Activated T-cell treated with anti-CD3 and anti-CD28 coated beads for 48 hours (primary cell): Measurements from ENCODE around the gene ATP1B3.
"Not testable (repeated sequence)": the region's sequence is repeated elsewhere in the genome, so short reads cannot be mapped to it uniquely, and the experiment has no call there.

Experiments used
- DNase-seq: peaks from one replicate; pipeline ENCODE4 v3.0.0-alpha.2; 2020; ENCODE audit warnings: low read depth

ATP1B3 gene

GRCh38 chr3:141909408-141909807, 33.0 kb downstream of the ATP1B3 start:
- no peak for DNase-seq

- DNase-seq = not testable (repeated sequence)
Observed at GRCh38 chr3:141909986-141910385, 33.5 kb downstream of the ATP1B3 start.

- no peak for DNase-seq
Observed at GRCh38 chr3:141913150-141913811, 36.8 kb downstream of the ATP1B3 start.

- no peak for DNase-seq
Observed at GRCh38 chr3:141914311-141914710, 37.9 kb downstream of the ATP1B3 start.

DNA sequence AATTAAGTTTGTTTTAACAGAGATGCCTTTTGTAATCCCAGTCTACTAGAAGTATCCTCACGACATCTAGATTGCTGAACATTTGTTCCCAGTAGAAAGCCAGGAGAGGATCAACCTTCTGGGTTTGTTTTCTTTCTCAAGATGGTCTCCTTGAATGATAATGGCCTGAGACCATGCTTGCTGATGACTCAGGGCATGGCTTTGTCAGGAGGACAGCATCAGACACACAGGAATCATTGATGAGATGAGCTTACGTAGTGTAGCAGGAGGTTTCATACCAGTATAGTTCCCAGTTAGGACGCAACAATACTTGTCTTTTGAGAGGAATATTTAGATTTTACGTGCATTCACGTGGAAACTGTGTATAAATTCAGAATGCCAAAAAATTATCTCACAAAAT, 38.6 kb downstream of the ATP1B3 start:
- no peak for DNase-seq

DNA sequence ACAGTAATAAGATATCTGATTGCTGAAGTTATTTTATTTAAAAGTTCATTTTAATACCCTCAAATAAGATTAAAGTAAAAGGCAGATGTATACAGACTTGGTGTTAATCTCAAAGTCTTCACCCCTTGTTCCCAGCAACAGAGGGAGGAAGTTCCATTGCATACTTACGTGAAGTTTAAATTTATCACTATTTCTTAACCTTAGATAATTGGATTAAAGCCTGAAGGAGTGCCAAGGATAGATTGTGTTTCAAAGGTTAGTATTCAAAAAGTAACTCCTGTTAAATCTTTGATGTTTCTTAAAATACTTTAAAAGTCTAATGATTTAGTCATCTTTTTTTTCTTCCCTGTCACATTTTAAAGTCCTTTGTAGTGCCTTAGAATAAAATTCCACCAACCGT, 39.3 kb downstream of the ATP1B3 start:
- no peak for DNase-seq

- DNase-seq = no peak
Observed at GRCh38 chr3:141920701-141921100, 44.3 kb downstream of the ATP1B3 start.

DNA sequence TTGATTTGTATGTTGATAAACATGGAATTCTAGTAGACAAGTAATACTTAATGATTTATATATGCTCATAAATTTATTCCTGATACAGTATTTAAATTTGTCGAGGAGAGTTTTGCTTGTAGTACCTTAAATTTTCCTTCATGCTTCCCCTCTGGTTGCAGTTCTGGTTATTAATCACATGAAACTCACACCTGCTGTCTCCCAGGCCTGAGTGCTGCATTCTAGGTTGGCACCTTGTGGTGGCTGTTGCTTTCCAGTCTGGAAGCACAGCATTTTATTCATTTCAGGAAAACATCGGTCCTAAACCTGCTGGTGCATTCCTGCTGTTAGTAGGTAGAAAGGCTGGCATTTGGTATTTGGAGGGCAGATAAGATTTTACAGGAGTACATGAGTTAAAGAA, 44.9 kb downstream of the ATP1B3 start:
- no peak for DNase-seq

GRCh38 chr3:141925677-141926076, 49.2 kb downstream of the ATP1B3 start:
- not testable (repeated sequence) for DNase-seq

GRCh38 chr3:141926929-141927328, 50.5 kb downstream of the ATP1B3 start:
- DNase-seq = no peak

DNA sequence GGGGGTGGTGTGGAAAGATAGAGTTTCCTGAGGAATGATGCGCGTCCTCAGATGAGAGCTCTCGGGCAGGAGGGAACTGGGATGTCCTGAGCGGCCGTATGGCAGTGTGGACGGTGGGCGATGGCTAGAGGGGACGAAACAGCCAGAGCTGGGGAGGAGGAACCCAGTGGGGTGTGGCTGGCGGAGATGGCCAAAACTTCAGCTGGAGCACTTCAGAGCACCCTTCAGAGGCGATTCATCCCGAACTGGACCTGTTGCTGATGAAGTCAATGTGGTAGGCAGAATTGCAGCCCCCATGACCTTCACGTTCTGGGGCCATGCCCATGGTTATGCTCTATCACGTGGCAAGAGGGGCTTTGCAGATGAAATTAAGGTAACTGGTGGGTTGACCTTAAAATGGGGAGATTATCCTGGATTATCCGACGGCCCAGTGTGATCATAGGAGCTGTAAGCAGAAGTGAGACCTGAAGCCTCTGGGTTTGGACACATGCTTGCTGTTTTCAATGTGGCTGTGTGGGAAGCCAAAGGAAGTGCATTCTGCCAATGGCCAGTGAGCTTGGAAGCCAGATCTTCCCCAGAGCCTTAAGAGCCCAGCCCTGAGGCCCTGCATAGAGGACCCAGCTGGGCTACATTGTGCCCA, 52.3 kb downstream of the ATP1B3 start:
- no peak for DNase-seq

DNA sequence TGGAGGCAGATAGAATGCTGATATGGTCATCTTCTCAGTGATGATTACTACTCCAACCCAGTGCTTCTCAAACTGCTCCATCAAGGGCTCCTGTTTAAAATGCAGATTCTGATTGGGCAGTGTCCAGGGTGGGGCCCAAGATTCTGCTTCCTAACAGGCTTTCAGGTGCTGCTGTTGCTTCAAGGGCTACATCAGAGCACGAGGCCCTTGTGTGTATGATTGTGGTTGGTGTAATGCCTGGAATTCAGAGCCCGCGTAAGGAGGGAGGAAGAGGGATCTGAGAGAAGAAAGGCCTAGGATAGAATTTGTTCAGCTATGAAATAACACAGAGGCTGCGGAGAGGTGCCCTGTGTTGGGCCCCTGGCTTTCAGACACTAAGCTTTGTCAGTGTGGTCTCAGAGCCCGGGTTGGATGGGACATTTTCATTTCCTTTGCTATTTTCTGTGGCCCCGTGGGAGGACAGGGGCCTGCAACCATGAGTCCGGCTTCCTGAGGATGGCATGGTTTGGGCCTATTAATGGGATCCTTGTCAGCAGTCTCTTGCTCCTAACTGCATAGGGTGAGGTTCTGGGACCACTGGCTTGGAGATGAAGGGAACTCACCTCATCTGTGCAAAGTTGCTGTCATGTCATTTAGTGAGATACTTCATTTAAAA, 53.0 kb downstream of the ATP1B3 start:
- DNase-seq = no peak

- no peak for DNase-seq
Observed at GRCh38 chr3:141930801-141931200, 54.4 kb downstream of the ATP1B3 start.

- DNase-seq = no peak
Observed at GRCh38 chr3:141933421-141934300, 57.2 kb downstream of the ATP1B3 start.

- no peak for DNase-seq
Observed at GRCh38 chr3:141934354-141934753, 57.9 kb downstream of the ATP1B3 start.

DNA sequence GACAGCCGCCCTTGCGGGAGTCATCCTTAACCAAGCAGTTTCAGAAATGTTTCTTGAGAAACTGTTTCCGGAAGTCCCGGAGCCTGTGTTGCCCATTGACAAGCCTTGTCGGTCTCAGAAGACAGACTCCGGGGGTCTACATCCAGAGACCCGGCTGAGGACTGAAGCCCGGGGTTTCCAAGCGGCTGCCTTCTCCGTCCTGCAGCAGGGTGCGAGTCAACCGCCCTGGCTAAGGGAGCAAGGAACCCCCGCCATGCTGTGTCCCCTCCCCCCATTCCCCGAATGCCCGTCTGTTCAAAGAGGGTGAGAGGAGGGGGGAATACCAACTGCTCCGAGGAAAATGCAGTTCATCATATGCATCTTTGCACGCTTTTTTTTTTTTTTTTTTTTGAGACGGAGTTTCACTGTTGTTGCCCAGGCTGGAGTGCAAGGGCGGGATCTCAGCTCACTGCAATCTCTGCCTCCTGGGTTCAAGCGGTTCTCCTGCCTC, 61.6 kb downstream of the ATP1B3 start:
- no peak for DNase-seq

DNA sequence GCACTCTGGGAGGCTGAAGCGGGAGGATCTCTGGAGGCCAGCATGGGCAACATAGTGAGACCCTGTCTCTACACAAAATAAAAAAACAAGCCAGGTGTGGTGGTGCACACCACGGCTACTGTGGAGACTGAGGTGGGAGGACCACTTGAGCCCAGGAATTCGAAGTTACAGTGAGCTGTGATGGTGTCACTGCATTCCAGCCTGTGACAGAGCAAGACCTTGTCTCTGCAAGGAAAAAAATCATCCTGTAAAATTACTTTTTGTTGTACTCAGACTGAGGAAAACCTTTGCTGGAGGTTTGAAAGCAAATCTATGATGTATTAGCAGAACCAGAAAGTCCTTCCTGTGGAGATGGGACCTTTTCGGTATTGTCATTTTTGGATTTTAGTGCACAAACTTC, 63.3 kb downstream of the ATP1B3 start:
- DNase-seq = no peak

DNA sequence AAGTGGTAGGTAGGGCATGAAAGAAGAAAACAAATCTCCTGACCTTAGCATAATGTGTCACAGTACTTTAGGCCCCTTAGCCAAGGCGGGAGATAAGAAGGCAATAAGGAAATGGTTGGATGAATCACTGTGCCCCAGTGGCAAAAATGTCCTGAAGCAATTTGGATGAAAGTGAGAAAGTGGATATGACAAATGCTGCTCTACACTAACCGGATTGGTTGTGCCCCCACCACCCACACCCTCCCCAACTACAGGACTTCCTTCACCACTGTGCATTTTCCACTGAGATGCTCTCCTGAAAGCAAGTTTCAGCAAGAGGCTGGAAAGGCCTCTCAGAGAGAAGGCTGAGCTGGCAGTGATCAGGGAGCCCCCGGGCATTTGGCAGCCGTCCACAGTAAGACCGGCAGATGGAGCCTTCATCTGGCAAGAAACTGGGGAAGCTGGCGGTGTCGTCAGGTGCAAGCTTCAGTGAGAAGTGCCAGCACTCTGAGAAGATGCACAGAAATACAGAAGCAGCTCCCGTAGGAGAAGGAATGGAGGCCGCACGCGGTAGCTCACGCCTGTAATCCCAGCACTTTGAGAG, 63.8 kb downstream of the ATP1B3 start:
- DNase-seq = peak; percentile 55

DNA sequence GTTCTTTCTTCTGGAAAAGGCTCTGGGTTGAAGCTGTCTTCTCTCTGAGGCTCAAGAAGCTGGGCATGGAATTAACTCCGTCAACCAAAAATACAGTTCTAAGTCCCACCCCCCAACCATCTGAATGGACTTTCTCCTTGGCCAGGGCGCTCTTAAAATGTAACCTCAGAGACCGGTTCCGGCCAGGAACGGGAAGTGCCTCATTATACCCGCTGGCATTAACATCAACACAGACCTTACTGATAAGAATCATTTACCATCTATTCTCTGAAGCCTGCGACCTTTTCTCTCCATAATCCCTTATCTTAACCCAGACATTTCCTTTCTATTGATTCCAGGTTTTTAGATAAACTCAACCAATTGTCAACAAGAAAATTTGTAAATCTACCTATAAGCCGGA, 64.7 kb downstream of the ATP1B3 start:
- no peak for DNase-seq

GRCh38 chr3:141942006-141942405, 65.6 kb downstream of the ATP1B3 start:
- DNase-seq = no peak

DNA sequence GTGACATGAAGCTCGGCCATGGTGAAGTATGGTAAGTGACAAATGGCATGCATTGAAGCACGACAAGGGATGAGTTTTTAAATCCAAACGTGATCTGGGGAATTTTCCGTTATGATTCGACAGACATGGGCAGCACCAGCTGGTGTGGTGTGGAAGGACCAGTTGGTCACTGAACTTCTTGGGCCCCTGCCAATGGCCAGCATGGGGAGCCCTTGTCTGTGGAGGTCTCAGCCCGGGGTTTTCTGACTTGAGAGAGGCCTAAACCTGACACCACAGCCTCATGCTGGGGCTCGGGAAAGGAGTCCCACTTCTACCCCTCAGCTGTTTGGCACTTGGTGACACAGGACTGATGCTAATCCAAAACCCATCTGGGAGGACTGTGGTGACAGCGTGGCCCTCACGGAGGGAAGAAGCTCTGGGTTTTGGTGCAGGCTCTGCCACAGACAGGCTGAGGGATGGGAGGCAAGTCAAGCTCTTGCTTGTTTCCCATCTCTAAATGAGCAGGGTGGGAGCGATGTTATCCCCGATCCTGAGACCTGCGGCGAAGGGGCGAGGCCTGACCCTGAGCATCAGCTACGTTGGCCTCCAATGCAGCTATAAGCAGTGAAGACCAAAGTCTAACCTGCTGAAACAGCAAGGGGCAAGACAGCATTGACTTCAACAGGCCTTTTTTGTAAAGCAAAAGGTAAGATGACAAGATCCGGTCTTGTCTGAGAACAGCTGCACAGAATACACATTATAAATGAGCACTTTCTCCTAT, 69.5 kb downstream of the ATP1B3 start:
- DNase-seq = no peak
